HG02852 (cell line): ENCODE results near the gene TP53TG3.
"Not testable (repeated sequence)": the region's sequence is repeated elsewhere in the genome, so short reads cannot be mapped to it uniquely, and the experiment has no call there.

Experiments used
- ATAC-seq: cut with Tn5 transposase; IDR thresholded peaks from one replicate; pipeline ENCODE4 v1.9.1; 2021; ENCODE audit warnings: mild to moderate bottlenecking, moderate library complexity; ENCODE audit not compliant: unreplicated experiment

Gene TP53TG3

GRCh38 chr16:32676065-32676464, at the start of gene TP53TG3:
Gene TP53TG3, minus strand, starts transcription at chr16:32676165. Its CDS starts 68 bp downstream, at chr16:32676097.
- not testable (repeated sequence) for ATAC-seq

GRCh38 chr16:32650876-32651275, 25.1 kb downstream of the TP53TG3 start:
- not testable (repeated sequence) for ATAC-seq

- not testable (repeated sequence) for ATAC-seq
These were observed 28.4 kb downstream of the TP53TG3 start for GRCh38 chr16:32647562-32647961.

GRCh38 chr16:32646780-32647179, 29.2 kb downstream of the TP53TG3 start:
- ATAC-seq = not testable (repeated sequence)

- not testable (repeated sequence) for ATAC-seq
These were observed 29.8 kb downstream of the TP53TG3 start for GRCh38 chr16:32646177-32646576.

- not testable (repeated sequence) for ATAC-seq
These were observed 30.6 kb downstream of the TP53TG3 start for GRCh38 chr16:32645278-32645908.

- ATAC-seq = not testable (repeated sequence)
These were observed 31.2 kb downstream of the TP53TG3 start for GRCh38 chr16:32644715-32645114.

- ATAC-seq = not testable (repeated sequence)
These were observed 38.4 kb downstream of the TP53TG3 start for GRCh38 chr16:32637614-32638013.

- ATAC-seq = not testable (repeated sequence)
These were observed 43.9 kb downstream of the TP53TG3 start for GRCh38 chr16:32632096-32632495.
